Measurements from ENCODE around the gene SCAPER. TPM values are rescaled to one million over a fixed set of nuclear protein-coding genes. Genes with fewer than 3 reads are reported as not detected.

The SCAPER gene
- total RNA-seq, 1 experiment from 2014 or later: 14.7 TPM

GRCh38 chr15:76340803-76341365, 564.3 kb downstream of the SCAPER start (continued):
- TF ChIP-seq EGR1 (IDR thresholded peaks at IDR 0.05; ENCODE audit: low read depth) (no peak), ZFX (IDR thresholded peaks at IDR 0.05) (no peak), SP1 (IDR thresholded peaks at IDR 0.05; ENCODE audit: low read depth) (no peak), ZBTB33 (IDR thresholded peaks at IDR 0.05; ENCODE audit: extremely low read depth, insufficient replicate concordance, low read length) (no peak)

GRCh38 chr15:76340198-76340802, 564.8 kb downstream of the SCAPER start:
- no peak for TF ChIP-seq ZFX (IDR thresholded peaks at IDR 0.05)
- TF ChIP-seq SIN3A (IDR thresholded peaks at IDR 0.05; ENCODE audit: low read depth): no peak
- no peak for TF ChIP-seq JUND (IDR thresholded peaks at IDR 0.05)
- TF ChIP-seq POLR2A (IDR thresholded peaks at IDR 0.05; ENCODE audit: borderline replicate concordance, extremely low read depth, insufficient read depth, insufficient read length): no peak
- no peak for TF ChIP-seq CBX3 (IDR thresholded peaks at IDR 0.05; ENCODE audit: low read depth)
- TF ChIP-seq ZBTB33 (IDR thresholded peaks at IDR 0.05; ENCODE audit: extremely low read depth, insufficient replicate concordance, low read length): no peak
- TF ChIP-seq FOSL1 (IDR thresholded peaks at IDR 0.05; ENCODE audit: low read depth): no peak
- TF ChIP-seq EGR1 (IDR thresholded peaks at IDR 0.05; ENCODE audit: low read depth): no peak
- no peak for TF ChIP-seq POLR2AphosphoS5 (IDR thresholded peaks at IDR 0.05; ENCODE audit: low read depth, low read length)
- no peak for TF ChIP-seq YY1 (IDR thresholded peaks at IDR 0.05; ENCODE audit: extremely low read depth, insufficient replicate concordance, low read depth, low read length)
- TF ChIP-seq ATF3 (IDR thresholded peaks at IDR 0.05): no peak
- TF ChIP-seq SRF (IDR thresholded peaks at IDR 0.05; ENCODE audit: low read depth): no peak
- TF ChIP-seq ZNF274 (IDR thresholded peaks at IDR 0.05; ENCODE audit: low read depth, low read length): no peak
- no peak for TF ChIP-seq MAX (IDR thresholded peaks at IDR 0.05)
- no peak for TF ChIP-seq REST (IDR thresholded peaks at IDR 0.05; ENCODE audit: low read depth)
- TF ChIP-seq ELF1 (IDR thresholded peaks at IDR 0.05; ENCODE audit: borderline replicate concordance, low read depth): no peak
- ChIA-PET CTCF (no interaction called here), RAD21 (ENCODE audit: low non-redundant PET in 1 of 2, low total read pairs in 2 of 2, uncharacterized antibody in 2 of 2, unreplicated experiment in 2 of 2) (no interaction called here), POLR2A (no interaction called here)
- H3K9me3 ChIP-seq (ENCODE audit: control insufficient read depth in 1 of 2, insufficient read depth in 1 of 2, low read depth in 1 of 2, low read length in 2 of 2): no peaks in the 10 kb centered on the region
- no peaks in the 10 kb centered on the region for H3K27me3 ChIP-seq (ENCODE audit: insufficient read depth, low read length)
- peaks cover 0 to 4% of the 10 kb centered on the region in 2 experiments; a peak in 2 of 4 replicates for H3K36me3 ChIP-seq (ENCODE audit: control insufficient read depth in 1 of 2, insufficient read depth in 2 of 2, low read length in 2 of 2)
- intact Hi-C loops (cut with micrococcal nuclease): no loop called here
- no peak for DNase-seq (ENCODE audit: low read depth, low spot score)
- no peak overlapping the region for H3K27ac ChIP-seq (ENCODE audit: low read depth, low read length)
- no peak overlapping the region for H3K4me3 ChIP-seq (replicated peaks in 1 of 2; ENCODE audit: low read depth in 1 of 2, low read length in 2 of 2)
- H2AFZ ChIP-seq (ENCODE audit: low read depth, low read length, poor library complexity, severe bottlenecking): no peak overlapping the region
- H3K9me2 ChIP-seq (ENCODE audit: insufficient read depth): no peaks in the 10 kb centered on the region
- no peak overlapping the region for H3K4me2 ChIP-seq (ENCODE audit: low read length)
- no TSS peak for BruUV-seq (replicated peaks)
- ATAC-seq: no peak
- H4K20me1 ChIP-seq (ENCODE audit: insufficient read depth): no peaks in the 10 kb centered on the region
- H3K79me2 ChIP-seq (ENCODE audit: insufficient read depth, low read length): peaks cover 11% of the 10 kb centered on the region
- H3K9ac ChIP-seq (ENCODE audit: low read length): no peak overlapping the region
- peaks cover 12 to 20% of the 10 kb centered on the region in 2 experiments; a peak in 3 of 4 replicates for H3K4me1 ChIP-seq (ENCODE audit: control insufficient read depth in 1 of 2, insufficient read depth in 2 of 2, low read length in 2 of 2)

Measured in HCT116 (cell line).